HAP-1 (cell line): ENCODE data around the gene TBC1D3B.
"Not testable (repeated sequence)": the region's sequence is repeated elsewhere in the genome, so short reads cannot be mapped to it uniquely, and the experiment has no call there.

Experiments used
- DNase-seq, 2 experiments: peaks; one replicate each; pipeline ENCODE4 v3.0.0-alpha.2; 2016 to 2020; ENCODE audit warnings: low spot score in 2 of 2
- H3K27me3 ChIP-seq: fragments of 250-450 bp; sonication (Bioruptor Pico); 2 replicates; pipeline ENCODE4 v1.5.1; 2020; ENCODE audit warnings: low read depth, mild to moderate bottlenecking, moderate library complexity
- H3K36me3 ChIP-seq: fragments of 250-450 bp; sonication (Bioruptor Pico); replicated peaks from 2 replicates; pipeline ENCODE4 v1.5.1; 2020; ENCODE audit warnings: mild to moderate bottlenecking
- H3K4me1 ChIP-seq: fragments of 250-450 bp; sonication (Bioruptor Pico); 2 replicates; pipeline ENCODE4 v1.5.1; 2020; ENCODE audit warnings: mild to moderate bottlenecking
- H3K4me3 ChIP-seq: fragments of 250-450 bp; sonication (Bioruptor Pico); 2 replicates; pipeline ENCODE4 v1.5.1; 2020; ENCODE audit warnings: mild to moderate bottlenecking, moderate library complexity
- H3K9me3 ChIP-seq: fragments of 250-450 bp; sonication (Bioruptor Pico); 2 replicates; pipeline ENCODE4 v1.5.1; 2020; ENCODE audit warnings: mild to moderate bottlenecking, moderate library complexity
- in situ Hi-C: fragments of 300-500 bp; cut with MboI; formaldehyde crosslinking; loops from 3 replicates; pipeline ENCODE4 v1.14.3; 2020; ENCODE audit warnings: low sequenced_read_pairs, inconsistent platforms, mixed read lengths

Gene TBC1D3B

GRCh38 chr17:36123431-36123830, 53.0 kb downstream of the TBC1D3B start:
- H3K36me3 ChIP-seq, result no peaks in the 10 kb centered on the region
- no peak overlapping the region for H3K4me3 ChIP-seq
- no peaks in the 10 kb centered on the region for H3K4me1 ChIP-seq
- no peak for DNase-seq
- in situ Hi-C loops, result no loop called here
- H3K9me3 ChIP-seq, result no peaks in the 10 kb centered on the region; the same call in 1 of the 2 replicates
- no peaks in the 10 kb centered on the region; the same call in 1 of the 2 replicates for H3K27me3 ChIP-seq

DNA sequence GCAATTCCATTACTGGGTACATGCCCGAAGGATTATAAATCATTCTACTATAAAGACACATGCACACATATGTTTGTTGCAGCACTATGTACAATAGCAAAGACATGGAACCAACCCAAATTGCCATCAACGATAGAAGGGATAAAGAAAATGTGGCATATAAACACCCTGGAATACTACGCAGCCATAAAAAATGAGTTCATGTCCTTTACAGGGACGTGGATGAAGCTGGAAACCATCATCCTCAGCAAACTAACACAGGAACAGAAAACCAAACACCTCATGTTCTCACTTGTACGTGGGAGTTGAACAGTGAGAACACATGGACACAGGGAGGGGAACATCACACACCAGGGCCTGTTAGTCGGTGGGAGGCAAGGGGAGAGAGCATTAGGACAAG, 55.3 kb downstream of the TBC1D3B start:
- H3K9me3 ChIP-seq, H3K36me3 ChIP-seq, H3K4me1 ChIP-seq, DNase-seq, H3K4me3 ChIP-seq, in situ Hi-C loops, H3K27me3 ChIP-seq: not testable (repeated sequence)

GRCh38 chr17:36120221-36120620, 56.2 kb downstream of the TBC1D3B start:
- in situ Hi-C loops, result no loop called here
- Histone ChIP-seq H3K27me3 (no peaks in the 10 kb centered on the region; the same call in 1 of the 2 replicates), H3K9me3 (no peaks in the 10 kb centered on the region), H3K4me1 (no peaks in the 10 kb centered on the region), H3K36me3 (no peaks in the 10 kb centered on the region), H3K4me3 (no peak overlapping the region)
- DNase-seq, result no peak

DNA sequence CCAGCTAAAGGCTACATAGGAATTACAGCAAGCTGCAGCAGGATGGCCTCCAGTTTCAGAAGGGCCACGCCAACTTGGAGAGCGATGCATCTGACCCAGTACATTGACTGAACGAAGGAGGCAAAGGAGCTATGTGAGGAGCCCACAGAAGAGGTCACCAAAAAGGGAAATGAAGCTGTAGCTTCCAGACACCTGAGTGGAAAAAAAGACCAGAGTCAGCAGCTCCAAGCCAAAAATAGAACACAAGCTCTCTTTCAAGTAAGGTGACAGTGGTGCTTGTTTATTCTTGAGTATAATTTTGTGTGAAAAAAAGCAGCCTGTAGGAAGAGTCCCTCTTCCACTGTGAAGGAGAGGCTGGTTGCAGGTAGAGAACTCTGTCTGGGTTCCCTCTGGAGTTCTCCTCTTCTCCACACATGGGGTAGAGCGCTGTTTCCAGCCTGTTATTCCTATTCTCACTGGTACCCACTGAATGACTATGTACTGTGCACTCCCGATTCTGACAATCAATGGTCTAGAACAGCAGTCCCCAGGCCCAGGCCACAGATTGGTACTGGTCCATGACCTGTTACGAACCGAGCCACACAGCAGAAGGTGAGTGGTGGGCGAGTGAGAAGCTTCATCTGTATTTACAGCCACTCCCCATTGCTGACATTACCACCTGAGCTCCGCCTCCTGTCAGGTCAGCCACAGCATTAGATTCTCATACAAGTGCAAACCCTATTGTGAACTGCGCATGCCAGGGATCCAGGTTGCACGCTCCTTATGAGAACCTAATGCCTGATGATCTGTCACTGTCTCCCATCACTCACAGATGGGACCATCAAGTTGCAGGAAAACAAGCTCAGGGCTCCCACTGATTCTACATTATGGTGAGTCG, 57.7 kb downstream of the TBC1D3B start:
- no peaks in the 10 kb centered on the region; the same call in 1 of the 2 replicates for H3K27me3 ChIP-seq
- in situ Hi-C loops, result no loop called here
- DNase-seq, result no peak

GRCh38 chr17:36117505-36118382, 58.7 kb downstream of the TBC1D3B start:
- in situ Hi-C loops, result no loop called here
- no peak overlapping the region for H3K4me3 ChIP-seq
- H3K27me3 ChIP-seq, result no peaks in the 10 kb centered on the region; the same call in 1 of the 2 replicates
- H3K9me3 ChIP-seq, result no peaks in the 10 kb centered on the region
- no peaks in the 10 kb centered on the region for H3K36me3 ChIP-seq
- H3K4me1 ChIP-seq, result no peaks in the 10 kb centered on the region
- no peak for DNase-seq

More for the DNA sequence above, 57.7 kb downstream of the TBC1D3B start:
- H3K9me3 ChIP-seq, result no peaks in the 10 kb centered on the region
- H3K4me1 ChIP-seq, result no peaks in the 10 kb centered on the region
- H3K4me3 ChIP-seq, result no peak overlapping the region
- H3K36me3 ChIP-seq, result no peaks in the 10 kb centered on the region
